GM12872 (cell line): ENCODE measurements around the gene ADAMTSL2.

Experiments used
- TF ChIP-seq, protein P1 (sequence below): IDR thresholded peaks from 3 replicates; pipeline ENCODE4 v1.5.1; 2011; ENCODE audit warnings: low read depth, mild to moderate bottlenecking, low read length, moderate library complexity; ENCODE audit not compliant: insufficient read depth

The ADAMTSL2 gene

DNA sequence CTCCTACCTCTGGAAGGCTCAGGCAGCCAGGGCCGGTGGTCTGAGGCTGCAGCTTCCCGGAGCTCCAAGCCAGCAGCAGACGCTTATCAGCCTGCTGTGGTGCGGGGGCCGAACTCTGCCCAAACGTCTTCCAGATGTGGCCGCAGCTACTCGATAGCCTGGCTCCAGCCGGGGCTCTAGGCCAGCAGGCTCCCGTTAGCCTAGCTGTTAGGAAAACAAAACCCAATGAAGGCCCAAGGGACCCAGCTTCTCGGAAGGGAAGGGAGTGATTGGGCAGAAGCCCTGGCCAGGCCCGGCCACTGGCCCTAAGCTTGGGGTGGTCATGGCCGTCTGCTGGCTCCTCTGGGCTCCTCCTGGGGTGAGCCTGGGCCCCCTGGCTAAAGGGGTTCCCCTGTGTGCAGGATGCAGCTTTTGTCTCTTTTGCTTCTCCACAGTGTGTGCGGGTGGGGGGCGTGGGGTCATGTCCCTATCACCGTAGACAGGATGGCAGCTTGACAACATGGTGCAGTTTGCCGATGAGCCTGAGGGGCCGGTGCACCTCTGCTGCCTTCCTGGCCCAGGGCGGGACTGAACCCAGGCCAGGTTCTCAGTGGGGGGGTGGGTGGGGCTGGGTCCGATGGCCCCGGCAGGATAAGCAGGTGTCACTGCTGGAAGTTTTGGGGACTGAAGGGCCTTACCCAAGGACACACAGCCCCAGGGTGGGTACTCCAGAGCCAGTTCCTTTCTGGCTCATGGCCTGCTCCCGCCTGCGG is 28.4 kb upstream of the ADAMTSL2 start:
- TF ChIP-seq, protein P1, sequence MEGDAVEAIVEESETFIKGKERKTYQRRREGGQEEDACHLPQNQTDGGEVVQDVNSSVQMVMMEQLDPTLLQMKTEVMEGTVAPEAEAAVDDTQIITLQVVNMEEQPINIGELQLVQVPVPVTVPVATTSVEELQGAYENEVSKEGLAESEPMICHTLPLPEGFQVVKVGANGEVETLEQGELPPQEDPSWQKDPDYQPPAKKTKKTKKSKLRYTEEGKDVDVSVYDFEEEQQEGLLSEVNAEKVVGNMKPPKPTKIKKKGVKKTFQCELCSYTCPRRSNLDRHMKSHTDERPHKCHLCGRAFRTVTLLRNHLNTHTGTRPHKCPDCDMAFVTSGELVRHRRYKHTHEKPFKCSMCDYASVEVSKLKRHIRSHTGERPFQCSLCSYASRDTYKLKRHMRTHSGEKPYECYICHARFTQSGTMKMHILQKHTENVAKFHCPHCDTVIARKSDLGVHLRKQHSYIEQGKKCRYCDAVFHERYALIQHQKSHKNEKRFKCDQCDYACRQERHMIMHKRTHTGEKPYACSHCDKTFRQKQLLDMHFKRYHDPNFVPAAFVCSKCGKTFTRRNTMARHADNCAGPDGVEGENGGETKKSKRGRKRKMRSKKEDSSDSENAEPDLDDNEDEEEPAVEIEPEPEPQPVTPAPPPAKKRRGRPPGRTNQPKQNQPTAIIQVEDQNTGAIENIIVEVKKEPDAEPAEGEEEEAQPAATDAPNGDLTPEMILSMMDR, result no peak

DNA sequence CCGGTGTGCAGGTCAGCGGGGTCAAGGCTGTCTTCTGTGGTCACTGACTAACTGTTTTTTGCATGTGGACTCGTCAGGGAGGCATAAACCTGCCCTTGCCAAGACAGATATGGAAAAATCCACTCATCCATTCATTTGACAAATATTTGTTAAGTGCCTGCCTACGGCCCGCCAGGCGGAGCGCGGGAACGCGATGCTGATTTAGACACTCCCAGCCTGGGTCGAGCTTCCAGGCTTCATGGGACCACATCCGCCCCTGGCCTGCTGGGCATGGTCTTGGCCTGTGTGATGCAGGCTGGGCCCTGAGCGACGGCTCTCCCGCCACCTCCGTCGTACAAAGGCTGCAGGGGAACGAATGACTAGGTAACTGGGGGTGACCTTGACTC is 27.9 kb upstream of the ADAMTSL2 start:
- TF ChIP-seq, protein P1, result no peak

DNA sequence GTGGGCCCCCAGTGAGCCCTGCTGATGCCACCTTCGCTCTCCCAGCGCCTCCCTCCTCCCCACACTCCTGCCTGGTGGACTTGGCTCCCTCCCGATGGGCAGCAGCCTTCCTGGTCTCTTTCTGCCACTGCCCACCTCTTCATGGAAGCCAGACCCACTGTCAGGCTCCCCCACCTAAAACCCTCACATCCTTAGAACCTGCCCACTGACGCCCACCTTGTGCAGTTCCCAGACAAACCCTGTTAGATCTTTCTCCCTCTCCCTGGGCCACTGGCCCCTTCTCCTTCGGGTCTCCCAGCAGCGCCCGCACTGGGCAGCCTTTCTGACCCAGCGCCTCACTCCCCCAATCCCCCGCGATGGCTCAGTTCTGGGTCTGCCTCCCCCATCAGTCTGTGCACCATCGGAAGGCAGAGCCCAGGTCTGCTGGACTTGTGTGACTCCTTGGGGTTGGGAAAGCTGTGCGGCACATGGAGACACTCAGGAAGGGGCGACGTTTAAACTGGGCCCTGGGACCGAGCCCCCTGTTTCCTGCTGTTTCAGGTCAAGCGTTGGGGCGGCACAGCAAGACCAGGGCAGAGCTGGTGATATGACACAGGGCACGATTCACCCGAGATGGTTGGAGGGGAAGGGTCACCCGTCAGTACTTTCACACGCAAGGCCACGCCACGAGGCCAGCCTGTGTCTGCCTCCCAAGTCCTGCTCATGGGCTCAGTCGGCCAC is 27.1 kb upstream of the ADAMTSL2 start:
- TF ChIP-seq, protein P1, result no peak

DNA sequence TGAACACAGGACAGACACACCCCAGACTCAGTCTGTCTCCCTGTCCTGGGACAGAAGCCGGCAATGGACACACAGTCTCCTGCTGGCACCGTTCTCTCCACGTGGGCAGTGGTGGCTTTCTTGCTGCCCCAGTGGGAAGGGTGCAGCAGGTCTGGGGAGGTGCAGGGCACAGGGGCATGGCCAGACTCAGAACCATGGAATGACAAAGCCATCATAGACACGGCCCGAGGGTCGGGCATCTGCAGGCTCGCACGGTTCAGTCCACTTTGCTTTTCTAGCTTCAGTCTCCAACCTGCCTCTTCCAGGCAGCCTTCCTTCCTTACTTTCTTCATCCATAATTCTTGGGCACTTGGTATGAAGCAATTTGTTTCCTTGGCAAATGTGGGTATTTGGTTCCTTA is 26.5 kb upstream of the ADAMTSL2 start:
- TF ChIP-seq, protein P1, result no peak

DNA sequence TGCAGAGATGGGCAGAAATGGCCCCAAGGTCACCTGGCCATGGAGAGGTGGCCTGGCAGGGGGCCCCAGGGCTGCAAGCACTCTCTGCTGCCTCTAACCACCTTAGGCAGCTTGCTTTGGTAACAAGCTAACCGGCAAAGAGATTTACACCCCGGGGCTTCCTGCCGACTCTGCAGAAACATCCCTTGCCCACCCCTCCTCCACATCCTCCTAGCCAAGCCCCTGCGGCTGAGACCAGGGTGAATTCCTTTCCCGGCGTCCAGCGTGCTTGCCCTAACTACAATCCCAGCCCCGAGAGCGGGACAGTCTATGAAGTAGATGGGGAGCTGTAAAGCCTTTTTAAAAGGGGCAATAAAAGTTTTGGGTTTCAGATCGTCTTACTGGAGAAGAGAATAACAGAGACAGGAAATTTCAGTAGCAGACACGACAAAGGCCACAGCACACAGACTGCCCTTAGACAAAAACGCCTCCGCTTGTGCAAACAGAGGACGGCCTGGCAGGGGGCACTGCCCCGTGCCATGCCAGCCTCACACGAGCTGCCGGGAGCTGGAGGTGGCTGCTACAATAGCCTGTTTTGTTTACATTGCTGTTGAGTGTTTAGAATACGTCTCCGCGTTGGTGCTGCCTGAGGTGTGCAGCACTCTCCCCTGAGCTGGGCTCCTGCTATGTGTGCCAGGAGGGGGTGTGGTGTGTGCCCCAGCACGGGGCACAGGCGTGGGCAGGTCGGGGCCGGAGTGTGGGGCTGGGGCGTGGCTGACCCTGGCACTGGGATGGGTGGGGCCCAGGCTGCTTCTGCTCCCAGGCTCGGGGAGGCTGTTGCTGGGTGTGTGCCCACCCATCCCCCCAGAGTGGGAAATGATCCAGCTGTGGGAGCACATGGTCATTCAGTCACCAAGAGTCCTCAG is 25.1 kb upstream of the ADAMTSL2 start:
- TF ChIP-seq, protein P1, result no peak

DNA sequence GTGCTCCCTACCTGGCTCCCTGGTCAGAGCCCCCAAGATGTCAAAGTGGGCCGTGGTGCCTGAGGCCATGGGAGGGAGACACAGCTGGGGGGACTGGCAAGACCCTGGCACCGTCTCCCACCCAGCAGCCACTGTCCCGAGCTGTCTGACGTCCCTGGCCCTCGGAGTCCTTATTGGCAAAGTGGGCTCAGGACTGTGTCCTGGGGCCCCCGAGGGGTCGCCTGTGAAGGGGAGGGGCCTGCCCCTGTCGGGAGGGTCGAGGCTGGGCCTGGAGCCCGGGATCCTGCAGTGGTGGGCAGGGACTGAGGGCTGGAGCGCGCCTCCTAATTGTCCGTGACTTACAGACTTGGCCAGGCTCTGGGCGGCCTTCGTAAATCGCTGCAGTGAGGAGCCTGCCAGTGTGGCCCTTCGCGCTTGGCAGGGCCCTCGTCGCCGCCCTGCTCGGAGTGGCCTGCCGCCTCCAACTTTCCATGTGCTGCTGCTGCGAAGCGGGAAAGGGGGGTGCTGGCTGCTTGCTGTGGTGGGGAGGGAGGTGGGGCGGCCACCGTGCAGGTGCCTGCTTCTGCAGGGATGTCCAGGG is 23.5 kb upstream of the ADAMTSL2 start:
- TF ChIP-seq, protein P1, result no peak
